Measurements from ENCODE around the gene SH3TC1. TPM values are rescaled to one million over a fixed set of nuclear protein-coding genes. Genes with fewer than 3 reads are reported as not detected.

The SH3TC1 gene
- total RNA-seq, 1 donor from 2014 or later, result 64.5 TPM

GRCh38 chr4:8181844-8182243, 17.2 kb upstream of the SH3TC1 start:
- no peak for DNase-seq (ENCODE audit: low spot score in 2 of 2)
- intact Hi-C loops (cut with DNase I), result no loop called here

GRCh38 chr4:8182294-8182693, 16.8 kb upstream of the SH3TC1 start:
- DNase-seq (ENCODE audit: low spot score in 2 of 2), result no peak
- no peak overlapping the region for H3K27ac ChIP-seq
- no peaks in the 10 kb centered on the region for H3K36me3 ChIP-seq

More at GRCh38 chr4:8181844-8182243, 17.2 kb upstream of the SH3TC1 start:
- Histone ChIP-seq H3K9me3 (no peaks in the 10 kb centered on the region), H3K36me3 (no peaks in the 10 kb centered on the region), H3K27ac (no peak overlapping the region), H3K4me1 (no peaks in the 10 kb centered on the region), H3K27me3 (no peaks in the 10 kb centered on the region), H3K4me3 (no peak overlapping the region)
- no peak for TF ChIP-seq CTCF (IDR thresholded peaks at IDR 0.05)

GRCh38 chr4:8182858-8183725, 16.0 kb upstream of the SH3TC1 start:
- DNase-seq (ENCODE audit: low spot score in 2 of 2), result peak in 1 of 2 donors; percentile 74
- Histone ChIP-seq H3K36me3 (no peaks in the 10 kb centered on the region), H3K27ac (no peak overlapping the region), H3K4me3 (no peak overlapping the region), H3K4me1 (no peaks in the 10 kb centered on the region), H3K9me3 (no peaks in the 10 kb centered on the region), H3K27me3 (no peaks in the 10 kb centered on the region)
- TF ChIP-seq CTCF (IDR thresholded peaks at IDR 0.05), result no peak
- intact Hi-C loops (cut with DNase I), result no loop called here

More at GRCh38 chr4:8182294-8182693, 16.8 kb upstream of the SH3TC1 start:
- Histone ChIP-seq H3K27me3 (no peaks in the 10 kb centered on the region), H3K4me3 (no peak overlapping the region), H3K4me1 (no peaks in the 10 kb centered on the region), H3K9me3 (no peaks in the 10 kb centered on the region)
- intact Hi-C loops (cut with DNase I), result no loop called here
- no peak for TF ChIP-seq CTCF (IDR thresholded peaks at IDR 0.05)

GRCh38 chr4:8184061-8184460, 15.0 kb upstream of the SH3TC1 start:
- Histone ChIP-seq H3K4me1 (peaks cover 5 to 7% of the 10 kb centered on the region in 2 donors), H3K27ac (no peak overlapping the region), H3K9me3 (no peaks in the 10 kb centered on the region), H3K27me3 (no peaks in the 10 kb centered on the region), H3K36me3 (no peaks in the 10 kb centered on the region), H3K4me3 (no peak overlapping the region)
- no peak for TF ChIP-seq CTCF (IDR thresholded peaks at IDR 0.05)
- intact Hi-C loops (cut with DNase I), result no loop called here
- no peak for DNase-seq (ENCODE audit: low spot score in 2 of 2)

GRCh38 chr4:8185295-8185694, 13.8 kb upstream of the SH3TC1 start:
- Histone ChIP-seq H3K4me1 (peaks cover 5 to 18% of the 10 kb centered on the region in 2 donors), H3K27me3 (no peaks in the 10 kb centered on the region), H3K36me3 (no peaks in the 10 kb centered on the region), H3K4me3 (no peak overlapping the region), H3K27ac (no peak overlapping the region), H3K9me3 (no peaks in the 10 kb centered on the region)
- no peak for DNase-seq (ENCODE audit: low spot score in 2 of 2)
- TF ChIP-seq CTCF (IDR thresholded peaks at IDR 0.05), result no peak
- intact Hi-C loops (cut with DNase I), result no loop called here
